ENCODE data around the gene NAV2.
"Not testable (repeated sequence)": the region's sequence is repeated elsewhere in the genome, so short reads cannot be mapped to it uniquely, and the experiment has no call there.

The NAV2 gene

DNA sequence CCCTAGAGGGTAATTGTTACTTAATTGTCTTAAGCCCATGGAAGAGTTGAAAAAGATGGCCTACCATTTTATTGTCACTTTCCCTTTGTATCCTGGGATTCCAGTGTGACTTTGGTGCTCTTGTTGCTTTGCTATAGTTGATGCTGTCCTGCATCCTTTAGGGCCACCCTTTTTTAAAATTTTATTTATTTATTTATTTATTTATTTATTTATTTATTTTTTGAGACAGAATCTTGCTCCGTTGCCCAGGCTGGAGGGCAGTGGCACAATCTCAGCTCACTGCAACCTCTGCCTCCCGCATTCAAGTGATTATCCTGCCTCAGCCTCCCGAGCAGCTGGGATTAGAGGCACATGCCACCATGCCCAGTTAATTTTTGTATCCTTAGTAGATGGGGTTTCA lies 247.8 kb downstream of the NAV2 start:
- DNase-seq, result not testable (repeated sequence)

DNA sequence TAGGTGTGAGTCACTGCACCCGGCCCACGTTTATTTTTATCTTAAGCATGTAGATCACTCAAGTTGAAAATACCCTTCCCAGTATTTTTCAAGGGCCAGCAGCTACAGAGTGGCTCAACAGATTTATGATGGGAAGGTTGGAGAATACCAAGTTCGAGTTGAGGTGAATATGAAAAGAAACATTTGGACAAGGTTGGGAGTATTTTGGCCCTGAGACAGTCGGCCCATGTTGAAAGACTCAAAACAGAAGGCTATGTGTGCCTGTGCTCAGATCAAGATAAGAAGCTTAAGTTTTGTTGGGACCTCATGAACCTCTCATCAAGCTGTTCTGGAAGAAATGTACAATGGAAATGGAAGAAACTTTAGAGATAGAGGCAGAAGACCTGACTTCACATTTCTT lies 248.6 kb downstream of the NAV2 start:
- no peak for DNase-seq

DNA sequence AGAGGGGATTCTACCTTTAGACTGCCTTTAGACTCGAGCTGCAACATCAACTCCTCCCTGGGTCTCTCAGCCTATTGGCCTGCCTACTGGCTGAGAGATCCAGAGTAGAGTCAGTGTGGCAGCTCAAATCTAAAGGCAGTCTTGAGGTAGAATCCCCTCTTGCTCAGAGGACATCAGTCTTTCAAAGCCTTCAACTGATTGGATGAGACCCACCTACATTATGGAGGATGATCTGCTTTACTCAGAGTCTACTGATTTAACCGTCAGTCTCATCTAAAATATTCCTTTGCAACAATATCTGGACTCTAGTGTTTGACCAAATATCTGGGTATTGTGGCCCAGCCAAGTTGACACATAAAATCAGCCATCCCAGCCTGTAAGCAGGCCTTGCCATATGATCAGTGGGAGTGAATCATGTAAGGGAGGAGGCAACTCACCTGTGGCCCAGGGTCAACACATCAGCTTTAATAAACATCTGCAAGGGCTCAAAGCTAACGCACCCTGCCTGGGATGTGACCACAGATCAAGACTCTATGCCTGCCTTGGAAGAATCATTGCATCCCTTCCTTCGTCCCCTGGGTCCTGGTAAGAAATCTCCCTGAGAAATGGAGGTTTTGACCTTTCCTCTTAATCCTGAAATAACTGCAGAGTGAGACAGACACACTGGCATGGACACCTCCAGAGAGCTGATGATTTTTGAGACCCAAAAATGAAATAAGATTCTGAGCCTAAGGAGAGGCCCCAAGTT lies 249.6 kb downstream of the NAV2 start:
- DNase-seq, result no peak

DNA sequence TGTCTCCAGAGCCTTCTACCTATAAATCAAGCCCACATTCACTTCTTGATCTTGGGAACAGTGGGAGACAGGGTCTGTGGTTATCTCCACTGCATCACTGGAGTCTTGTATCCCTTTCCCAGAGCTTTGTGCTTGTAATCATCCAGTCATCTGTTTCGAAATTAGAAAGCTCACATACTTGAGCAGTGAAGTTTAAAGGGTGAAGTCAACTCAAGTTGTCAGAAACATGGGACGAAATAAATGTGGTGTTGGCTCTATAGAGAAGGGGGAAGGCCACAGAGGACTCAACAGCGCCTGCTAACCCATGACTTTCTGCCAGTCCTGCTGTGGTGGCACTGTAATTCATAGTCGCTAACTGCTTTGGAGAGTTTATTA lies 250.2 kb downstream of the NAV2 start:
- no peak for DNase-seq

DNA sequence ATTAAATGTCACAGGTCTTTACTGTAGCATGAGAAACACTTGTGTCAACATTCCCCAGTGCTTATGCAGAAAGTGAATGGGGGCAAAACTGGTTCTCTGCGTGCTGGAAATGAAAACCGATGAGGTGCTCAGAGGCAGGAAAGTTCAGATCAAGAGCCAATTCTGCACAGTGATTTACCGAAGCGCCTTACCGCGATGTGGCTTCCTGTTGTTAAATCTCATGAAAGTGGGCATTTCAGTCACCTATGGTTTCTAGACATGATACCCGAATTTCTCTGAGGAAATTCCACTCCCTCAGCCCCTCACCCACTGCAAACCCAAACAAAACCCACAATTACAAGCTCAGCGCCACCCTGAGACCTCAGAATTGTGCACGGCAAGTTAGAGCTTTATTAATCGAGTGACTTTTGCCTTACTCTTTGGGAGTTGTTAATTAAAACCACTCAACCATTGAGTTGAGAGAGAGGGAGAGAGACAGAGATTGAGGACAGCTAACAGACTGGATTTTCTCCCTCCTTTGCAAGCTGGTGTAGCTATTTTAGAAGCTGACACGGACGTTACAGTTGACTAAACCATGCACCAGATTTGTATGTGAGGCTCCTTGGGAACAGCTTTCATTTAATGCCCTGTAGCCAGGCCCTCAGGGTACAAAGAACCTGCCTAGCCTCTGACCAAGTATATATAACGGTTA lies 251.2 kb downstream of the NAV2 start:
- no peak for DNase-seq

DNA sequence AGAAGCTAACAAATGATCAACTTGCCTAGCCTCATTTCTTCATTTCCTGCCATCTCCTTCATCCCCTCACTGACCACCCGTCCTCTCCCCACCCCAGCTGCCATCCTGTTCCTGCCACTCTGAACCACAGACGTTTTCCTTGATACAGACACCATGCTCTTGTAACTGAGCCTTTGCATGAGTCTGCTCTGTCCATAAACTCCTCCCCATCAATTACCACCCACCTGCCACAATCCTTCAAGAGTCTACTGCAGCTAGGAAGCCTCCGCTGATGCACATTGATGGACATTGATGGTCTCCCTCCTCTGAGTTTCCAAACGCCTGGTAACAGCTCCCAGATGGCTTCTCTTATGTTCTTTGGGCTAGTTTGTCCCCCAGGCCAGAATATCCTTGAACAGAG lies 253.8 kb downstream of the NAV2 start:
- no peak for DNase-seq

DNA sequence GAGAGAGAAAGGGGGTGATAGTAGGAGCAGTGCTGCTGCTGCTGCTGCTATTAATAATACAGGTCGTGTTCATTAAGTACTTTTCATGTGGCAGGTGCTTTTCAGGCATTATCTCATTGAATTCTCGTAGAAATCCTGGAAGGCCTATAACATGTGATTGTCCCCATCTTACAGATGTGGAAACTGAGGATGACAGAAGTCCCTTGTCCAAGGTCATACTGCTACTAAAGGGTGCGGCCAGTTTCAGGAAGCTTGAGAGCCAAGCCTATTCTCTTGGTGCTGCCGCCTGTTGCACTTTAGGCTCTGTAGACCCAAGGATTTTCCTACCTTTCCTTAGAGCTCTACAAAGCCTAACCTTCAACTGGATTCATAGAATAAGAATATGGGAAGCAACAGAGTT lies 254.3 kb downstream of the NAV2 start:
- no peak for DNase-seq

DNA sequence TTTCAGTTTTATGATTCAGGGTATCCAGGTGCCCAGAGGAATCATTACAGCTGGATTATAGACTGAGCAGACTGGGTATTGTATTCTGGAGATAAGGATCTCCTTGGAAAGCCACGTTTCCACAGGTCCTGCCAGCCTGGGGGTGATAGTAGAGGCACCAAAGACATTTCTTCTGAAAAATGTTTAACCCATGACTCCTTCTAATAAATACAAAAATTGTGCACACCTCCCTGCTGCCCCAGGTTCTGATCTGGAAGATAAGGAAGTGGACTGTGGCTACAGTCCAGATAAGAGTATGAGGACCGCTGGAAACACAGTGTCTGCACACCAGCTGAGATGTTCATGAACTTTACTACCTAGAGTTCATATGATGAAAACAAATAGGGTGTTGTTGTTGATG lies 255.2 kb downstream of the NAV2 start:
- no peak for DNase-seq

DNA sequence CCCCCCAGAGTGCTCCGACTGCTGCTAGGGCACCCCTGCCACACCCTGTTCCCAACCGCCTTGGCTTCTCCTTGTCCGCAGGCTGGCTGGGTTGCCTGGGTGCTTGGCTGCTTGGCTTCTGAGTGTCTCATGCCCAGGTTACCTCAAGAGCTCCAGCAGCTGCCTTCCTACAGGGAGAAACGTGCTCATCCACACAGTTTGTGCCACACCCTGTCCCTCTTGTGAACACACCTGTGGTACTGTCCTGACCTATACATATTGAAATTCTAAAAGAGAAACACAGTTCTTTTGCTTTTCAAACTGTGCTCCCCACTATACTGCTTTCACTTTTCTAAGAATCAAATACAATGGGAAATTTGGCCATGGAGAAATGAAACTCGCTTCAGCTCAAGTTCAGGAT lies 256.2 kb downstream of the NAV2 start:
- no peak for DNase-seq

DNA sequence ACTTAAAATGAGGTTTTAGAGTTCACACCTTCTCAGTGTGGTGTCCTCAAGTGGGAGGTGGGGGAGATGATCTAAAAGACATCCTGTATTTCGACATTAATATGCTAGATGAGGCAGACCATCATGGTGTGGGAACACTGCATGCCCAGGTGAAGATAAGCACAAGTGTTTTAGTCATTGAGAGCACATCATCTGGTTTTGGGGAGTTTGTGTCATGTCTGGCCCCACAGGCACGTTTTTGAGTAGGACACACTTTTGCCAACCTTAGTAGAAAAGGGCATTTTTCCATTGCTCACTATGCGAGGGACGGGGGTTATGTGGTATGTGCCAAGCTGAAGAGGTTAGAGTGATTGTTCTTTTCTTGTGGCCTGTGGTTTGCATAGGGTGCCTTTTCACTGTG lies 258.3 kb downstream of the NAV2 start:
- DNase-seq, result no peak

DNA sequence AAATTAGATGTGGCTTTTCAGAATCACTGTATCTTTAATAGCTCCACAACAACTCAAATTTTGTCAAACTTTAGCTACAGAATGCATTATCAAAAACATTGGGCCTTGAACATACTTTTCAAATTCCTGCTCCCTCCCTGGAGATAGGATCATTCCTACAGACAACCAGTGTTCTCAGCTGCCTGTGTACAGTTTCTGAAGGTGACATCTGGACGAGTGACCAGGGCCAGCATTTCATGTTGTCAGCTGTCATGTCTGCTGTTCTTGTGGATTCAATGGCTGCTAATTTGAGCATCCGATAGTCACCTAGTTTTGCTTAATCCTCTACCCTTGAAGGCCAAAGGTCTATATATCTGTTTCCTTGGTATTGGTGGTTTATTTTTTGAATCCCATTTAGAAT lies 259.5 kb downstream of the NAV2 start:
- no peak for DNase-seq

DNA sequence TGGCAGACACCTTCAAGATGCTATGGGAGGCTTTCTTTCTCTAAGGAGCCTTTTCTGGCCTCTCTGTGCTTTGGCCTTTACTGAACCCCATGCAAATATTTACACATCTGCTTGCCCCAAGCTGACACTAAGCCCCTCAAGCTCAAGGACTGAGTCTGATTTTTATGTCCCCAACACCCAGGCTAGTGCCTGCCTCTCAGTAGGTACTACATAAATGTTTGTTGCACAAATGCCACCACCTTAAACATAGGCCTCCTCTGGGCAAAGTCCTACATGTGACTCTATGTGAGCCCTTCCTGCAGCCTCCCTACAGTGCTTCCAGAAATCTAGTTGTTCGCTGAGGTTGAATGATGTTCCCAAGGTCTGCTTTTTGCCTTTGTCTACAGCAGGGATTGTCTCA lies 260.0 kb downstream of the NAV2 start:
- no peak for DNase-seq

DNA sequence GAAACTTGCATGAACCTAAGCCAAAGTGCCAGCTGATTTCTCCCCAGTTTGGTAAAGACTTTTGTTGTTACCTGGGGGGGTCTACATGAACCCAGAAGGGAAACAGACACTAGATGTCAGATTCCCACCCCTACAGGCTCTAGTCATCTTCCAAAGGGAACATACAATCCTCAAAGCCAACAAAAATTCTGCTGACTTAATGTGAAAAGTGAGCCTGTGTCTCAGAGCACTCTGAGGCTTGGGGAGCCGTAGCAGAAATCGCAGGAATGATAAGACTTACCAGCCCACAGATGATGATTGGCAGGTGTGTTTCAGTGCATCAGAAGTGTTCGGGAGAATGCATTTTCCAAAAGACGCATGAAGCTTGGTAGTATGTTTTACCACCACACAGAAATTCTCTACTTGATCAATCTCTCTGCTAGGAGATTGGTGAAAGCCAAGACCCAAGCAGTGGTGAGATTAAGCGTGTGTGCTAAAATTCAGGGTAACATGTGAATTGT lies 260.5 kb downstream of the NAV2 start:
- no peak for DNase-seq

DNA sequence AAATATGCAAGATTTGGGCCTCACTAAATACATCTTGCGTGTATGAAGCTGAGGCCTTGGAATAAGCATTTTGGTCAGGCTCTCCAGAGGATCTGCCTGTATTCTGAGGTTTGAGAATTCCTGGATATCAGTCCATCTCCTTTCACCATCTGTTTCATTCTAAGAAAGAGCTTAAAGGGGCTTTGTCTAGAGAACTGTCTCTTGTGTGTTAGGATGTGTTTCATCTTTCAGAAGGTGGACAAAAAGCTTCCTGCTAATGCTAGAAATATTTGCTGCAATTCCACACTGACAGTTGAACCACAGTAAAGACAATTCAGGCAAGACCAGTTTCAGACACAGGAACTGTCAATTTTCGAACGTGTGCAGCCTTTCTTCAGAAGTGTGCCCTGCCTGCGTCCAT lies 262.2 kb downstream of the NAV2 start:
- DNase-seq, result no peak

DNA sequence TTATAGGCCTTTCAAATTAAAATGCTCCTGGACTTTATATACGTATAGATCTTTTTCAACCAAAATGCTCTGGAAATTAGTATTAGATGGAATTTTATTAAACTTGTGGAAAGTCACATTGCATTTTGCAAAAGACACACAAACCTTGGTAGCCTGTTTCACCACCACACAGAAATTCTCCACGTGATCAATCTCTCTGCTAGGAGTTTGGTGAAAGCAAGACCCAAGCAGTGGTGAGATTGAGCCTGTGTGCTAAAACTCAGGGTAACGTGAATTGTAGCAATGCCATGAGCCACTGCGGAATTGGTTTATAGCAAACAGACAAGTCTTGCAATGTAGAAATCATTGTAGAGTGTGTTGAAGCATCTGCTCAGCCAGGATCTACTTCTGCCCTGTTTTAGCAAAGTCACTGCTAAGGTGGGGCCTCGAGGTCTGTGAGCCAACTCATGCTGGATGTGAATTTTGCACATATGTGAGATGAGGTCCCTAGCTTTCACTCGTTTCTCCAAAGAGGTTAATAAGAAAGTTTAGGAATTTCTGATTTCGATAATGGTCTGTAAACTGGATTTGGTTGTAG lies 262.9 kb downstream of the NAV2 start:
- no peak for DNase-seq

DNA sequence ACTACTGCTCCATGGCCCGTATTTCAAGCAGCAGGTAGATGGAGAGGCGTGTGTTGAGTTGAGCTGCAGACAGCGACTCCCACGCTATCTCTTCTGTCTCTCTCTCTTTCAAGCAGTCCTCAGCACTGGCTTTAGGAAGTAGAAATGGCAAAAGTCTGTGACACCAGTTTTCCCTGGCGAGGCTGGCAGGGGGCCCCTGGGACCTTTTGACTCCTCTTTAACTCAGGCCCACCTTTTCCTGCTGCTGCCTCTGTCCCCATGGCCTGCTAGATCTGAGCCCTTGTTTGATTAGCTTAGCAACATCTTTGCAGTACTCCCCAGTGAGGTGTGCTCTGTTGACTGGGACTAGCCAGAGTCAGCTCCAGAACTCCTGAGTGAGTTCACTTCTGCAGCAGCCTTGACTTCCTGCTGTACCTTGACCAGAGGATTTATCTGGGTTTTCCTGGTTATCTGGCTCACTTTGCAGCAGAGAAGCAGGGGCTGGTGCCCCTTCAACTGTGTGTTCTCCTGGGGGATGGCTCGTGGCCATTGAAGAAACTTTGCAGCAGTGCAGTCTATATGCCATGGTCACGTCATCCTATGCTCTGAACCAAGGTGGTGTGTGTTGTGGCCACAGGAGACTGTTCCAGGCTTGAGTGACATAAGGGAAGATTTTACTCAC lies 263.8 kb downstream of the NAV2 start:
- DNase-seq, result no peak

DNA sequence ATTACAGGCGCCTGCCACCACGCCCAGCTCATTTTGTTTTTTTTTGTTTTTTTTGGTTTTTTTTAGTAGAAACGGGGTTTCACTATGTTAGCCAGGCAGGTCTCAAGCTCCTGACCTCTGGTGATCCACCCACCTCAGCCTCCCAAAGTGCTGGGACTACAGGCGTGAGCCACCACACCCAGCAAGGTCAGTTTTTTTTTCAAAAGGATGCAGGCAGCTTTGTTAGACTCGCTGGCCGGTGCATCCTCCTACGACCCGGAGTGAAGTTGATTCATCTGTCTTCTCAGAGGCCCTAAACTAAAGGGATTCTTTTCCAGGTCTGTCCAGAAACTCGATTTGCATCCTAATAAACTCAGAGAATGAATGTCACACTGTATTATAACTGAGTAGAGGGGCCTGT lies 265.3 kb downstream of the NAV2 start:
- no peak for DNase-seq

DNA sequence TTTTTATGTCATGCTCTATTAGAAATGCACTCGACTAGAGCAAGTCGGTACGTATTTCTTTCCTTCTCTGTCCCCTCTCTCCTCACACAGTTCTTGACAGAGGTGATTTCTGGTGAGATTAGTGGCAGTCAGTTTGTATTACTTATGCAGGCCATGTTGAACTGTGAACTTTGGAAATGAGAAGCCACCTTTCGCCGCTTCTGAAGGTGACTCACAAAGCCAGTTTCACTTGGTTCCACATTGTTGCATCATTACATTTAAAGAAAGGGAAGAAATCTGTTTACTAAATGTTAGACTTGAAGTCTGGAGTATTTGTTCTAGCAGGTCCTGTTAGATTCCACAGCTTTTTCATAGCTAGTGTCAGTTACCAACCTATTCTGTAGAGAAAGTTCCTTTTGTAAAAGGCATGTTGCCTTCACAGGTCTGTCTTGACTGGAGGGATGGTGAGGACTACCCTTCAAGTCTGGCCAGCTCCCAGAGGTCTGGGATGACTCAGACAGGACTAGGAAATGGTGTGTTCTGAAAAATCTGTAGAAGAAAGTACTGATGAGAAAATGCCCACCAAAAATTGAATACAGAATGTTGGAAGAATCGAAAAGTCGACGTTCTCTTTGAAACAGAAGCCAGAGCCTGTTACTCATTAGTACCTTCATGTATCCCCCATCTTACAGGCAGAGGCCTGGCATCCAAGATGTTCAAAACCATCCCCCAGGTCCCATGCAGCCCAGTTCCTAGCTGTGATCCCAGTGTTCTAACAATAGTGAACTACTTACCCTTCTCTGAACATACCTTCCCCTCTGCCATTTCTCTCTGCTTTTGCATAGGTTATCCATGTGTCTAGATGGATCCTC lies 266.3 kb downstream of the NAV2 start:
- no peak for DNase-seq

DNA sequence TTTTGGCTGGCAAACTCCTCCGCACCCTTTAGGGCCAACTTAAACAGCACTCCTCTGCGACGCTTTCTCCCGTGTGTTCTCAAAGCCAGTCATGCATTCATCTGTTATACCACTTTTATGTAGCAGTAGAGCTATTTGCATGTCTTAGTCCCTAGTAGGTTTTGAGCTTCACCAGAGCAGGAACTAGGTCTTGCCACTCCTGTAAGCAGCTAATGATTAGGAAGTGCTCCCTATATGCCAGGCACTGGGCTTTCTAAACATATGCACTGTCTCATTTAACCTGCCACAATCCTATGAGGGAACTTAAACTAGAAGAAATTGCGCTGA lies 266.8 kb downstream of the NAV2 start:
- no peak for DNase-seq

DNA sequence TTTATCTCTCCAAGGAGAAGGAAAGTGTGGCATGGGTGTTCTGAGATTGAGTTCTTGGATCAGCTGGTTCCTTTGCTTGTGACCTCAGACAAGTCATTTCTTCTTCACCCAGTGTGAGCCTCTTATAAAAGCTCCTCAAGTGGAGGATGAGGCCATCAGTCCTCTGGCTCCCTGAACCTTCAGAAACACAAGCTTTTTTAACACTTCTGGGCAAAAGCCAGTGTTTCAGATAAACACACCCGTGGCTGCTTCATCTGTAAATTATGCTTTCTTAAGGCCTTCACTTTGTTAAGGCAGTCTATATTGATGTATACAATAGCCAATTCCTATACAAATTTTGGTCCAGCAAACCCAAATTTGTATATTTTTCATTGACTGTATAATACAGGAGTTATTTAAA lies 267.8 kb downstream of the NAV2 start:
- no peak for DNase-seq

DNA sequence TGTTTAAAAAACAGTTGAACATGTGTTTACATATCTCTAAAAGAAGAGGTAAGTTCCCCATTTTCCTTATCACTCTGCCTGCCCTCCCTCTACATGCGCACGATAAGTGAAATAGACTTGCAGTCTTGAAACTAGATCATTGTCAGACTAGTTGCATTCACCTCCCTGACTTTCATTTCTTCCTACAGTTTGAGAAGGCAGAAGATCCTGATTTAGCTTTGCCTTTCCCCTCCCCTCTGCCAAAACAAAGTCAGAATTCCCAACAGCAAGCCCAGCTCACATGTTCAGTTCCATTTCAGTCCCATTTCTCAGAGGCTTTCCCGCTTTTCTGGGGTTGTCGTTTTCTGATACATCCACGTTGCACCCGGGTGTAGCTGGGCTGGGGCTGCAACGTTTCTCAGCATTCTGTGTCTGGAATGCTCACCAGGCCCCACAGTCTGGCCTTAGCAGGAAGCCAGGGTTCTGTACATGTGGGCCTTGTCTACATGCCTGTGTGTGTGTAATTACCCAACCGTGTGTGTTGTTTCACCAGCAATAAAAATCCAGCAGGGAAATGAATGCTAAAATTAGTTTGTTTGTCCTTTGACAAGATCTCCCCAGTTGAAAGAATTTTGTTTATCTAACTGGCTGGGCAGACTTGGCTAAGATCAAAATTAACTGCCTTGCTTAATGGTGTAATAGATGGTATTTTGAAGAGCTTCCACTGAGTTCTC lies 268.5 kb downstream of the NAV2 start:
- no peak for DNase-seq

DNA sequence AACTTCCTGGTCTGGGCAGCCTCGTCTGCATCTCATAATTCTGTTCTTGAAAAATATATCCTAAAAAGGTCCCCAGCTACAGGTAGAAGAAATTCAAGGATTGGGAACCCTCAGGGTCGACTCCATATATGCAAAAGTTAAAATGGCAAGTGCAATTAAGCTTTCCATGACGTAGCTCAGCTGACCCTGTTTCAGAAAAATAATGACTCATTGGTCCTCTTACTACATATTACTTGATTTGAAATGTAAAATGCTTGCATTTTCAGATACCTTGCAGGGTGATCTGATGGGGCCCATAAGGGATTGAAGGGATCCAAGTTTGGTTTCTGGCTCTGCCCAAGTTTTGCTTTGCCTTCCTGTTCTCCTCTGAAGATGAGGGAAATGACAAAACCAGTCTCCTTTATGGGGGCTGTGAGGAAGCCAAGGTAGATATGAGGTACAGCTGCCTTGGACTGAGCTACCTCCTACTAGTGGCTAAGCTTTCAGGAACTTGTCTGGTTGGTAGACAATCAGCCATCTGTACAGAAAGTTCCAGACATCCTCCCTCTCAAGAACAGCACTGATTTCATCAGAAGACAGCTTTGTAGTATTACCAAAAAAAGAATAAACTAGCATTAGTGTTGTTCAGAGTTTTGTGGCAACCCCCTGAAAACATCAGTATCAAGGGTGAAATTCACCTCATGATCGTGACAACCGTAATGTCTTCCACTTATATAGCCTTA lies 270.3 kb downstream of the NAV2 start:
- DNase-seq, result no peak

Measured in NCI-H524 treated with DMSO at 0.1 percent for 48 hours (cell line).